OCI-LY7 (cell line): ENCODE data around the gene ANKRD44. TPM values are rescaled to one million over a fixed set of nuclear protein-coding genes. Genes with fewer than 3 reads are reported as not detected.
A peak's percentile ranks its signal among the peaks of the same experiment; 100 is the strongest.

ENCODE experiments used
- BruUV-seq: library from RNA; stranded (reverse); fragments of 400-500 nt; replicated peaks from 2 replicates; lab custom pipeline; 2021; lab: Mats Ljungman, UMichigan
- CTCF ChIA-PET: fragments of 300-600 bp; sonication (Branson Sonifier 250); formaldehyde crosslinking; loops from one replicate; lab custom pipeline; 2022; ENCODE audit warnings: antibody characterized with exemption; ENCODE audit not compliant: unreplicated experiment; lab: Charles Lee
- POLR2A ChIA-PET: fragments of 300-600 bp; sonication (Branson Sonifier 250); formaldehyde crosslinking; loops from one replicate; lab custom pipeline; 2022; ENCODE audit warnings: antibody characterized with exemption; lab: Charles Lee
- DNase-seq: peaks from one replicate; pipeline ENCODE4 v3.0.0-alpha.2; 2015; ENCODE audit warnings: low spot score
- H2AFZ ChIP-seq: fragments of 200-600 bp; sonication (generic), shearing (Covaris generic); 2 replicates; pipeline ENCODE4 v1.6.1; 2014; ENCODE audit warnings: mild to moderate bottlenecking, antibody characterized with exemption, low read length, moderate library complexity
- H3K27ac ChIP-seq: fragments of 200-600 bp; sonication (generic); 2 replicates; pipeline ENCODE4 v1.5.1; 2014; ENCODE audit warnings: mixed run types, low read depth, mild to moderate bottlenecking, moderate library complexity, low read length, inconsistent platforms; ENCODE audit not compliant: poor library complexity, severe bottlenecking
- H3K36me3 ChIP-seq: fragments of 200-600 bp; sonication (generic); 2 replicates; pipeline ENCODE4 v1.6.1; 2014; ENCODE audit warnings: mild to moderate bottlenecking, antibody characterized with exemption, low read length, moderate library complexity, mixed read lengths; ENCODE audit not compliant: insufficient read depth
- H3K4me1 ChIP-seq: fragments of 200-600 bp; sonication (generic); 2 replicates; pipeline ENCODE4 v1.5.1; 2014; ENCODE audit warnings: mild to moderate bottlenecking, low read length; ENCODE audit not compliant: insufficient read depth, poor library complexity, severe bottlenecking
- H3K4me2 ChIP-seq: fragments of 200-600 bp; sonication (generic); 2 replicates; pipeline ENCODE4 v1.6.1; 2014; ENCODE audit warnings: mild to moderate bottlenecking, low read length
- H3K4me3 ChIP-seq: fragments of 200-600 bp; sonication (generic); 2 replicates; pipeline ENCODE4 v1.5.1; 2014; ENCODE audit warnings: mild to moderate bottlenecking, low read depth, low read length; ENCODE audit not compliant: poor library complexity, severe bottlenecking
- H3K79me2 ChIP-seq: fragments of 200-600 bp; sonication (generic); 2 replicates; pipeline ENCODE4 v1.6.1; 2016; ENCODE audit warnings: low read depth, mild to moderate bottlenecking, low read length, moderate library complexity, mixed read lengths; ENCODE audit not compliant: insufficient read depth
- H3K9me2 ChIP-seq: fragments of 200-600 bp; sonication (generic); 2 replicates; pipeline ENCODE4 v1.6.1; 2016; ENCODE audit warnings: mild to moderate bottlenecking, low read length, mixed read lengths; ENCODE audit not compliant: insufficient read depth
- H3K9me3 ChIP-seq: fragments of 200-600 bp; sonication (generic); 2 replicates; pipeline ENCODE4 v1.6.1; 2014; ENCODE audit warnings: mild to moderate bottlenecking, mixed run types, low read length, mixed read lengths
- H4K20me1 ChIP-seq: fragments of 200-600 bp; sonication (generic); 2 replicates; pipeline ENCODE4 v1.6.1; 2014; ENCODE audit warnings: mild to moderate bottlenecking, antibody characterized with exemption, low read length, moderate library complexity, mixed read lengths; ENCODE audit not compliant: insufficient read depth
- CTCF ChIP-seq: fragments of 200-600 bp; sonication (generic); conservative IDR thresholded peaks from 2 replicates; pipeline ENCODE4 v1.5.1; 2014; ENCODE audit warnings: mild to moderate bottlenecking, antibody characterized with exemption, low read length, moderate library complexity, mixed read lengths
- EZH2phosphoT487 ChIP-seq: fragments of 200-600 bp; sonication (generic); IDR thresholded peaks from 2 replicates; pipeline ENCODE4 v1.6.1; 2018; ENCODE audit warnings: low read depth, borderline replicate concordance, mild to moderate bottlenecking, mixed run types, antibody characterized with exemption, low read length, moderate library complexity, mixed read lengths
- intact Hi-C: fragments of 100-400 bp; cut with micrococcal nuclease; formaldehyde crosslinking; loops from one replicate; pipeline ENCODE4 v1.10.0; 2022; ENCODE audit not compliant: unreplicated experiment
- total RNA-seq, 2 experiments: library from RNA; depleted of rRNA in 1 of 2; stranded (reverse); fragments of >200 nt in 1 of 2; shearing (Covaris generic) in 1 of 2; gene quantifications; 2 replicates each; pipeline ENCODE4 v1.2.3, GENCODE V29; 2014 to 2022

Gene ANKRD44
- total RNA-seq, 2 experiments from 2014 or later: 69.4 to 73.7 TPM

GRCh38 chr2:197013098-197013497 is 297.5 kb downstream of the ANKRD44 start:
- H3K27ac ChIP-seq: no peak overlapping the region
- TF ChIP-seq CTCF (no peak), EZH2phosphoT487 (no peak)
- H3K4me3 ChIP-seq: no peak overlapping the region
- H3K9me2 ChIP-seq: no peaks in the 10 kb centered on the region
- H2AFZ ChIP-seq: no peak overlapping the region
- H3K4me1 ChIP-seq: peaks cover 5% of the 10 kb centered on the region
- no peaks in the 10 kb centered on the region for H3K36me3 ChIP-seq
- no peak for DNase-seq
- H3K9me3 ChIP-seq: no peaks in the 10 kb centered on the region
- no peaks in the 10 kb centered on the region for H3K79me2 ChIP-seq
- no peaks in the 10 kb centered on the region for H4K20me1 ChIP-seq
- H3K4me2 ChIP-seq: no peak overlapping the region
- POLR2A ChIA-PET: interaction anchor here (0.6 to 1.2 kb wide), 4 partner anchors 9 to 793 kb away, joined by 3 to 5 read pairs (median 3); no protein-coding TSS in a partner anchor
- intact Hi-C loops: loop anchor here (5.0 kb wide), 1 partner anchor 99 kb away; no protein-coding TSS in a partner anchor
- CTCF ChIA-PET: no interaction called here
- no TSS peak for BruUV-seq

GRCh38 chr2:197011801-197012641 is 298.6 kb downstream of the ANKRD44 start:
- Histone ChIP-seq H3K4me3 (no peak overlapping the region), H3K4me1 (peaks cover 5% of the 10 kb centered on the region), H3K9me3 (no peaks in the 10 kb centered on the region), H3K27ac (no peak overlapping the region), H4K20me1 (no peaks in the 10 kb centered on the region), H3K4me2 (no peak overlapping the region), H3K79me2 (no peaks in the 10 kb centered on the region), H3K9me2 (no peaks in the 10 kb centered on the region), H2AFZ (no peak overlapping the region), H3K36me3 (peaks cover 9% of the 10 kb centered on the region; the same call in 1 of the 2 replicates)
- intact Hi-C loops: loop anchor here (1.0 to 5.0 kb wide), 3 partner anchors 100 to 366 kb away; no protein-coding TSS in a partner anchor
- ChIA-PET CTCF (interaction anchor here (1.6 kb wide), 1 partner anchor 9 kb away, joined by 5 read pairs; no protein-coding TSS in a partner anchor), POLR2A (interaction anchor here (0.5 to 1.5 kb wide), 6 partner anchors 9 to 1436 kb away, joined by 3 to 5 read pairs (median 4); no protein-coding TSS in a partner anchor)
- DNase-seq: peak; percentile 71
- no TSS peak for BruUV-seq
- TF ChIP-seq CTCF: peak; percentile 98
- no peak for TF ChIP-seq EZH2phosphoT487
